ENCODE data around the gene PTK6.

The PTK6 gene

GRCh38 chr20:63505281-63505680 is 31.9 kb downstream of the PTK6 start:
- DNase-seq, result no peak

DNA sequence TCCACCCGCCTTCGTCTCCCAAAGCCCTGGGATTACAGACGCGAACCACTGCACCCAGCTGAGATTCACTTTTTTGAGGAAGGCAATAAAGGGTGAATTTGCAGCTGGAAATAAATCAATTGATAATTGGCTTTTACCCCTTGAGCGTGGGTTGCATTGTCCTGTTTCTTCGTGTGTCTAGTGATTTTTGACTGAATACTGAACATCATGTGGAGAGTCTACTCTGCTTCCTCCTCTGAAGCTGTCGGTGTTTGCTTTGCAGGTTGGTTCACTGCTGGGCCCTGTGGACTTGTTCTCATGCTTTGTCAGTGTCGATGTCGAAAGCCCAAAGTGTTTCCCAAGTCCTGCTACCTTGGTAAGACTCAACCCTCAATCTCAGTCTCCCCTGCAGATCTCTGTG is 32.5 kb downstream of the PTK6 start:
- no peak for DNase-seq

GRCh38 chr20:63503524-63503923 is 33.7 kb downstream of the PTK6 start:
- no peak for DNase-seq

- no peak for DNase-seq
These were observed 34.5 kb downstream of the PTK6 start for GRCh38 chr20:63502671-63503172.

DNA sequence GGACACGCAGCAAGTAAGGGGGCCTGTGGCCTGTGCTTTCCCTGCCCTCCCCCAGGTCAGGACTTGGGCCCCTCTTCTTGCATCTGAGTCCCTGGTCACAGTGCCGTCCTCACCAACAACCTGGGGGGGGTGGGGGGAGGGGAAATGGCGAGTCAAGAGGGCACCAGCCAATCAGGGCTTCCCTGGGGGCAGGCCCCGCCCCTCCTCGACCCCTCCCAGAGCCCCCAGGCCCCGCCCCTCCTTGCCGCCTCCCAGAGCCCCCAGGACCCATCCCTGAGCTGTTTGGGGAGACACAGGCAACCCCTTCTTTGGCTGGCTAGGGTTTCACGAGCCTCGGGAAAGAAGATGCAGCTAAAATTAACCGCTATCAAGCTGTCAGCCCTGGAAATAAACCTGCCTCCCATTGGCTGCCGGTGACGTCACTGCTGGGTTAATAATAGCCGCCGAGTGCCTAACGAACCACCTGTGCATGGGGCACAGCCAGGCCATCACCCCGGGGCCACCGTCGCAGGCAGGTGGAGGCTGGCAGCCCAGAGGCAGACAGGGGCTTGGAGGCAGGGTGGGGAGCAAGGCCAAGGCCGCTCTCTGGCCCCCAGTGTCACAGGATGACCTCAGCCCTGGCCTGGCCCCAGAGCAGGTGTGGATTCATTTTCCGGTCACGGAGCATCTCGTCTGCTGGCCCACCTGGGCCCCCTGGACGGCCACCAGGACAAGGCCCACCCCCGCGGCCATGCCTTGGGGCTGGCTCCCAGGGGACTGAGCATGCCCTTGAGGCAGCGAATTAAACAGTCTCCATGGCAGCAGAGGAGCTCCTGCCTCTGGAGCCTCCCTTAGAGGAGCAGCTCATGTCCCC is 35.1 kb downstream of the PTK6 start:
- DNase-seq, result peak; percentile 11

DNA sequence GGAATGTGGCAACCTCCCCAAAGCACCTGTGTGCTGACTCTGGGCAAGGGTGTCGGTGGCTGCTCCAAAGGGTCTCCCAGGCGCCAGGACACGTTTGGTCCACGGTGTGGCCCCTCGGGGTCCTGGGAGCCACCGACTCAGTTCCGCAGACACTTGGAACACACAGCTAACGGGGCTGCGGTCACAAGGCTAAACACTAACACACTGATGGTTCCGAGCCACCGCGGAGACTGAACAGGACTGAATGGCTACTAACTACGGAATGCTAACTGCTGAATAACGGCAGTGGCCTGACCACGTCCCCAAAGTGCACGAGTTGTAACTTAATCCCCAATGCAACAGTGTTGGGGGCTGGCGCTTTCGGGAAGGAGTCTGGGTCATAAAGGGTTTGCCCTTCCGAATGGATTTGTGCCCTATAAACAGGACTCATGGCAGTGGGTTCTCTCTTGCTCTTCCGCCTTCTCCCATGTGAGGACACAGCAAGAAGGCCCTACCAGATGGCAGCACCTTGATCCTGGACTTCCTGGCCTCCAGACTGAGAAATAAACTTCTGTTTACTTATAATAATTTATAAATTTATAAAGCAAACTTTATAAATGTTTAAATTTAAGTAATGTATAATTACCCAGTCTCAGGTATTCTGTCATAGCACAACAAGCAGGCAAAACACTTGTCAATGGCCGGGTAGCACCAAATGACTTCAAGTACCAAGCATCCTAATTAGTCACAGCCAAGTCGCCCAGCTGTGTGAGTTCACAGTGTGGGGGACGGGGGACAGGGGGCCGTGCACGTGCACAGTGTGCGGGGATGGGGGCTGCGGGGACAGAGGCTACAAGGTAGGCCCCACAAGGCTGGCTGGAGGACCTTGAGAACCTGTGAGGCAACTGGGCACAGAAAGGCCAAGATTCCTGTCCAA is 36.0 kb downstream of the PTK6 start:
- no peak for DNase-seq

GRCh38 chr20:63500151-63500901 is 36.9 kb downstream of the PTK6 start:
- no peak for DNase-seq

DNA sequence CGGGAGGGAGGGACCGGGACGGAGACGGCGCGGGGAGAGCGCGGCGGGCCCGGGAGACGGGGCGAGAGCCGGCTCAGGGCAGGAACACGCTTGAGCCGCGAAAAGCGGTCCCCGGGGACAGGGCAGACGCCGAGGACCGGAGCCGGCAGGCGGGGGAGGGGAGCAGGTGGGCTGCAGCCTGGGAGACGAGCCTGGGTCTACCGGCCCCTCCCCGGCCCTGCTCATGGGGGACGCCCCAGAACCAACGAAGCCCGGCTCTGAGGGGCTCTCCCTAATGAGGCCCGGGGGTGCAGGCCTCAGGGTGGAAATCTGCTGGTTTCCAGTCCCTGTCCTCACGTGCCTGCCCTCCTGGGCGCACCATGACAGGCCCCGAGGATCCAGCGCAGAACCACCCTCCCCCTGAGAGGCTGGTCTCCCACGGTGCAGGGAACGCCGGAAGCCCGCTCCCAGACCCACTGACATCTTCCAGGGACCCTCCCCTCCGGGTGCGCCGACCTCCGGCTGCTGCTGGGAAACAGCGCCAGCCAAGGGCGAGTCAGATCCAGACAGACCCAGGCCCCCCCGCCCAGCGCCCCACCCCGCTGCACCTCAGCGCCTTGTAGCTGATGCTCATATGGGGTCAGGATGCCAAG is 37.7 kb downstream of the PTK6 start:
- no peak for DNase-seq

DNA sequence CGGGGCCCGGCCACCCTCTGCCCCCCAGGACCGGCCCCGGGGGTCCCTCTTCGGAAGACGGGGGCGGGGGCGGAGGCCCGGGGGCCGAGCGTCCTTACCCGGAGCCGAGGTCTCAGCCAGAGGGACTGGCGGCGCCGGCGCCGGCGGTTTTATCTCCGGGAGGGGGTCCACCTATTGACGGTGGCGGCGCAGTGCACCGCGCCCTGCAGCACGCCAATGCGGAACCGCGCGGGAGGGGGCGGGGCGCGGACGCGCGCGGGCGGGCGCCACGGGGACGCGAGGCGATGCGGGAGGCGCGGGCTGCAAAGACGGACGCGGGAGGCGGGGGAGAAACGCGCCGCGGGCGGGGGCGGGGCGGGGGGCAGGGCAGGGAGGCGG is 38.2 kb downstream of the PTK6 start, which contains the start of gene EEF1A2:
EEF1A2 (minus strand) TSS at position 124 of the 378 bp plus-strand sequence. CDS start 1,320 bp downstream, outside the sequence.
- peak; percentile 36 for DNase-seq

DNA sequence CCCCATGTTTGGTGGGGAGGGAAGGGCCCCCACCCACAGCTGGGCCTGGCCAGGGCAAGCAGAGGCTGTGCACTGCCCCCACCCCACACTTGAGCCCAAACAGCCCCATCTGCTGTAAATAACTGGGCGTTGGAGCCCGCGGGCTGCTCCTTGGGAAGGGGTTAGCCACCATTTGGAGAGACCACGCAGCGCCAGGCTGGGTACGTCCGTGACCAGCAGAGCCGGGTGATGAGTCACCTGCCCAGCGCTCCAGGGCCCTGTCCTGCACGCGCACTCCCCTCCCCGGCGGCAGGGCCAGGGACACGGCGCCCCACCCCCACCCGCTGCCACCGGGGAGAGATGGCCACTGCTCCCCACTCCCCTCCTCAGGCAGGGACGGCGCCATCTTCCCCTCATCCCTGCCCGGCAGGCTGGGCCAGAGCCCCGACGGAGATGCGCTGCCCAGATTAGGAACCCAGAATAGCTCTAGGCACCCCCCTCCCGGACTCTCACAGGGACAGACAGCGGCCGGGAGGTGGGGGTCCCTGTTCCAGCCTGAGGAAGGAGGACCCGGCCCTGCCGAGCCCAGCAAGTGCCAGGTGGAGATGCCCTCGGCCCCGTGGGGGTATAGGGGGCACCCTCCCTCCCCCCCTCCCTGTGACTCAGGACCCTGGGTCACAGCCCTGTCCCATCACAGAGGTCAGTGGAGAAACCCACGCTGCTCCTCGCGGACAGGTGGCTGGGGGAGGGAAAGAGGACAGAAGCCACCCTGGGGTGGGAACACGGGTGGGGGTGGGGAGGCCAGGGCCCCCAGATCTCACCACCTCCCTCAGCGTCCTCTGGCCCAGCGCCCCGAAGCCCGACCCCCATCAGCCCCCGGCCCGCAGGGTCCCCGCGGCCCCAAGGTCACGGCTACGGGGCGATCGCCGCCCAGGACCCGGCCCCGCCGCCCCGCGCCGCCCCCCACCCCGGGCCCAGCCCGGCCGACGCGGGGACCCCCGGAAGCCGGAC is 38.9 kb downstream of the PTK6 start:
- no peak for DNase-seq

GRCh38 chr20:63497138-63497945 is 39.8 kb downstream of the PTK6 start:
- DNase-seq, result no peak

- DNase-seq, result no peak
These were observed 40.5 kb downstream of the PTK6 start for GRCh38 chr20:63496596-63497120.

- DNase-seq, result peak; percentile 29
These were observed 41.2 kb downstream of the PTK6 start for GRCh38 chr20:63495741-63496595.

GRCh38 chr20:63495167-63495720 is 41.9 kb downstream of the PTK6 start:
- no peak for DNase-seq

- no peak for DNase-seq
These were observed 42.6 kb downstream of the PTK6 start for GRCh38 chr20:63494420-63495166.

DNA sequence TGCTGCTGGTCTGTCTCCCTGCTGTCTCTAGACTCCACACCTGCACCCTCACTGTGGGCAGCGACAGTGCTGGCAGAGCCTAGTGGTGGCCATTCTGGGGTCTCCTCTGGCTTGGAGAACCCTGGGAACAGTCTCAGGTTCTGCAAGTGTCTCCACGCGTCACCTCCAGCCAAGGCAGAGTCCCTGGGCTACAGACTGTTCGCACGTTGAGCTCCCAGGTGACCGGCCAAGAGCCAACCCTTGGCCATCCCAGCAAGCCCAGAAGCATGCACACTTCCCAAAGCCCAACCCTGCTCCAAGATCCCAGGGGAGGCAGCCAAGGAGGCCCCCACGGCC is 43.1 kb downstream of the PTK6 start:
- DNase-seq, result no peak

- no peak for DNase-seq
These were observed 43.6 kb downstream of the PTK6 start for GRCh38 chr20:63493563-63494020.

- DNase-seq, result no peak
These were observed 44.2 kb downstream of the PTK6 start for GRCh38 chr20:63492982-63493381.

Data from MV-4-11 (cell line).